Stimulated activated CD8-positive, alpha-beta memory T cell treated with anti-CD3 and anti-CD28 coated beads, Interleukin-4, amount 100 ng/mL, for 4 hours (primary cell): Measurements from ENCODE around the gene FAM199X.
"Not testable (repeated sequence)": the region's sequence is repeated elsewhere in the genome, so short reads cannot be mapped to it uniquely, and the experiment has no call there.

Experiments
- DNase-seq, 2 donors: peaks; one replicate each; pipeline ENCODE4 v3.0.0-alpha.2; 2020; ENCODE audit warnings: low read depth in 2 of 2, low spot score in 1 of 2

Gene FAM199X

GRCh38 chrX:104187931-104188330 lies 21.7 kb downstream of the FAM199X start:
- no peak for DNase-seq

GRCh38 chrX:104189837-104190236 lies 23.6 kb downstream of the FAM199X start:
- no peak for DNase-seq

- no peak for DNase-seq
Measured at GRCh38 chrX:104193485-104193884, 27.2 kb downstream of the FAM199X start.

- DNase-seq: no peak
Measured at GRCh38 chrX:104195013-104195412, 28.8 kb downstream of the FAM199X start.

- no peak for DNase-seq
Measured at GRCh38 chrX:104195489-104196084, 29.3 kb downstream of the FAM199X start.

- no peak for DNase-seq
Measured at GRCh38 chrX:104205548-104205947, 39.3 kb downstream of the FAM199X start.

- no peak for DNase-seq
Measured at GRCh38 chrX:104211187-104211586, 44.9 kb downstream of the FAM199X start.

GRCh38 chrX:104230060-104230459 lies 63.8 kb downstream of the FAM199X start:
- not testable (repeated sequence) for DNase-seq
